K562 (cell line): ENCODE data around the gene ATXN7. TPM values are rescaled to one million over a fixed set of nuclear protein-coding genes. Genes with fewer than 3 reads are reported as not detected.

ENCODE experiments used
- ATAC-seq: fragments of 200-7000 bp; cut with Tn5 transposase; 3 replicates; pipeline ENCODE4 v1.9.1; 2020; ENCODE audit warnings: moderate library complexity
- BruUV-seq: library from RNA; stranded (reverse); fragments of 400-500 nt; replicated peaks from 2 replicates; lab custom pipeline; 2021; lab: Mats Ljungman, UMichigan
- CTCF ChIA-PET: fragments of 300-600 bp; formaldehyde crosslinking; extraction: SDS; loops from one replicate; lab custom pipeline; 2021; ENCODE audit warnings: low intra/inter-chr PET ratio; lab: Yijun Ruan, JAX
- POLR2A ChIA-PET: fragments of 300-600, 350-650 bp; sonication (Branson Sonifier 250); formaldehyde crosslinking; extraction: SDS; loops from one replicate; lab custom pipeline; 2021; ENCODE audit warnings: antibody characterized with exemption, inconsistent platforms; lab: Yijun Ruan, JAX
- DNase-seq, 4 experiments: peaks; one replicate each; pipeline versions ENCODE4 v3.0.0 to v3.0.0-alpha.2; 2011 to 2018; ENCODE audit warnings: low spot score in 3 of 4, mixed read lengths in 3 of 4; ENCODE audit errors: extremely low read depth in 1 of 4
- FAIRE-seq: peaks from 2 replicates; lab custom pipeline; 2011; peaks lifted over from hg19 to GRCh38; lab: Jason Lieb, UNC
- H2AFZ ChIP-seq: 2 replicates; pipeline ENCODE4 v1.6.0; 2011; ENCODE audit warnings: low read depth, low read length, control low read depth, inconsistent platforms
- H3K27ac ChIP-seq: fragments of 200-600 bp; 3 replicates; pipeline ENCODE4 v1.8.0; 2011; ENCODE audit warnings: low read depth, mild to moderate bottlenecking, control low read depth, inconsistent platforms, low read length, moderate library complexity, mixed read lengths; ENCODE audit errors: extremely low read depth
- H3K27me3 ChIP-seq, 2 experiments: fragments of 300-600 bp in 1 of 2; 2 replicates in 1 of 2; 3 replicates in 1 of 2; pipeline versions ENCODE4 v1.6.0 to v1.8.0; 2011; ENCODE audit warnings: inconsistent platforms in 2 of 2, low read length in 2 of 2, mild to moderate bottlenecking in 1 of 2, mixed read lengths in 1 of 2, moderate library complexity in 1 of 2; ENCODE audit not compliant: control insufficient read depth in 2 of 2, insufficient read depth in 2 of 2
- H3K36me3 ChIP-seq: fragments of 300-600 bp; 3 replicates; pipeline ENCODE4 v1.8.0; 2011; ENCODE audit warnings: mild to moderate bottlenecking, low read length, inconsistent platforms; ENCODE audit not compliant: control insufficient read depth, insufficient read depth
- H3K4me1 ChIP-seq, 2 experiments: fragments of 200-600 bp in 1 of 2; replicated peaks in 1 of 2; 2 replicates in 1 of 2; 3 replicates in 1 of 2; pipeline versions ENCODE4 v1.5.1 to v1.8.0; 2011; ENCODE audit warnings: inconsistent platforms in 2 of 2, low read length in 2 of 2, mild to moderate bottlenecking in 1 of 2, mixed read lengths in 1 of 2, moderate library complexity in 1 of 2; ENCODE audit not compliant: control insufficient read depth in 2 of 2, insufficient read depth in 2 of 2
- H3K4me2 ChIP-seq: 2 replicates; pipeline ENCODE4 v1.6.1; 2011; ENCODE audit warnings: low read length, control low read depth, inconsistent platforms, mixed read lengths; ENCODE audit not compliant: insufficient read depth
- H3K4me3 ChIP-seq: fragments of 200-600 bp; sonication (generic), shearing (Covaris generic); 2 replicates; pipeline ENCODE4 v1.5.1; 2016; ENCODE audit warnings: control low read depth, inconsistent platforms
- H3K79me2 ChIP-seq: fragments of 200-600 bp; 3 replicates; pipeline ENCODE4 v1.8.0; 2011; ENCODE audit warnings: low read length, inconsistent platforms; ENCODE audit not compliant: control insufficient read depth, insufficient read depth
- H3K9ac ChIP-seq, 2 experiments: 2 replicates each; pipeline versions ENCODE4 v1.6.0 to v1.6.1; 2011; ENCODE audit warnings: low read depth in 2 of 2, low read length in 2 of 2, control low read depth in 1 of 2, inconsistent platforms in 1 of 2, mild to moderate bottlenecking in 1 of 2, mixed read lengths in 1 of 2; ENCODE audit not compliant: insufficient read depth in 1 of 2
- H3K9me1 ChIP-seq: one replicate; pipeline ENCODE4 v1.6.0; 2011; ENCODE audit warnings: inconsistent platforms, mild to moderate bottlenecking, low read length, moderate library complexity; ENCODE audit not compliant: control insufficient read depth, insufficient read depth
- H3K9me3 ChIP-seq: replicated peaks from 2 replicates; pipeline ENCODE4 v1.5.1; 2011; ENCODE audit warnings: low read depth, low read length, inconsistent platforms; ENCODE audit not compliant: control insufficient read depth, insufficient read depth
- H4K20me1 ChIP-seq: replicated peaks from 2 replicates; pipeline ENCODE4 v1.6.1; 2011; ENCODE audit warnings: low read length, inconsistent platforms, mixed read lengths; ENCODE audit not compliant: control insufficient read depth, insufficient read depth
- WGBS: fragments of 100-300 bp; shearing (Covaris generic); methylation state at CpG from one replicate; pipeline ENCODE4 v1.1.6; 2016; ENCODE audit warnings: low coverage, mixed read lengths; ENCODE audit not compliant: insufficient coverage; ENCODE audit errors: missing lambda C conversion rate; 5-methylcytosine and 5-hydroxymethylcytosine counted together
- in situ Hi-C: fragments of 300-500 bp; cut with MboI; formaldehyde crosslinking; loops from 4 replicates; pipeline ENCODE4 v1.15.0; 2018; ENCODE audit warnings: inconsistent platforms, mixed read lengths
- intact Hi-C: fragments of 100-400 bp; cut with micrococcal nuclease; formaldehyde crosslinking; loops from 2 replicates; pipeline ENCODE4 v1.14.2; 2022
- polyA plus RNA-seq, 8 experiments: library from polyadenylated mRNA; depleted of rRNA in 4 of 8; stranded (reverse) in 5 of 8; unstranded in 3 of 8; fragments of >200 nt; fragmentation: Nextera tagmentation in 2 of 8; fragmentation: Illumina TruSeq in 1 of 8; extraction: Ambion mirVana in 2 of 8; extraction: Trizol in 1 of 8; gene quantifications; 2 replicates each; pipeline versions ENCODE4 v1.2.1 to v1.2.3, GENCODE V29; 2011 to 2014; ENCODE audit warnings: inconsistent platforms in 1 of 8, missing spikeins in 1 of 8
- total RNA-seq, 7 experiments: library from RNA; depleted of rRNA in 6 of 7; stranded (reverse); fragments of >200 nt in 6 of 7; fragmentation: Illumina TruSeq in 2 of 7; extraction: Trizol in 2 of 7; gene quantifications; 2 replicates each; pipeline versions ENCODE4 v1.2.1 to v1.2.3, GENCODE V29; 2011 to 2021; ENCODE audit warnings: low replicate concordance in 1 of 7
- TF ChIP-seq, protein P1 (sequence below), 3 experiments: fragments of 200-800 bp in 1 of 3; sonication (Bioruptor generic) in 1 of 3; sonication (generic) in 1 of 3; formaldehyde crosslinking in 1 of 3; IDR thresholded peaks; 2 replicates each; pipeline versions ENCODE4 v1.6.1 to v1.8.0; 2016 to 2022; ENCODE audit warnings: mild to moderate bottlenecking in 2 of 3, missing compliant biosample characterization in 2 of 3, missing genetic modification characterization in 2 of 3, missing genetic modification reagents in 1 of 3
- TF ChIP-seq, protein P2 (sequence below), 3 experiments: fragments of 200-800 bp in 1 of 3; fragments of 250-450 bp in 1 of 3; fragments of 450-650 bp in 1 of 3; sonication (Bioruptor Pico) in 1 of 3; sonication (Bioruptor generic) in 1 of 3; formaldehyde crosslinking in 1 of 3; IDR thresholded peaks; 2 replicates each; pipeline versions ENCODE4 v1.6.1 to v1.8.0; 2016 to 2022; ENCODE audit warnings: mild to moderate bottlenecking in 2 of 3, missing genetic modification characterization in 2 of 3, missing compliant biosample characterization in 1 of 3, moderate library complexity in 1 of 3

The ATXN7 gene
- total and polyA plus RNA-seq, 9 of the 15 experiments (the other 6 are each of a cell fraction or from before 2014, with no cell fraction given) = 0.41 to 9.2 (median 6.7) TPM

- Histone ChIP-seq H4K20me1 (peaks cover 7% of the 10 kb centered on the region; the same call in 1 of the 2 replicates), H3K4me3 (no peak overlapping the region), H3K9ac (no peak overlapping the region), H3K79me2 (peaks cover 63% of the 10 kb centered on the region), H3K4me1 (peaks cover 0 to 17% of the 10 kb centered on the region in 2 experiments; a peak in 4 of 5 replicates), H2AFZ (no peak overlapping the region), H3K27me3 (no peaks in the 10 kb centered on the region)
- no peak for DNase-seq
- POLR2A ChIA-PET = interaction anchor here (2.1 kb wide), 1 partner anchor 11 kb away, joined by 10 read pairs; no protein-coding TSS in a partner anchor
- no TSS peak for BruUV-seq
- in situ Hi-C loops (no loop called here), intact Hi-C loops (loop anchor here (5.0 to 10.0 kb wide), 2 partner anchors 157 to 174 kb away; partner anchors contain the start of genes ATXN7 and THOC7)
- TF ChIP-seq, protein P1, sequence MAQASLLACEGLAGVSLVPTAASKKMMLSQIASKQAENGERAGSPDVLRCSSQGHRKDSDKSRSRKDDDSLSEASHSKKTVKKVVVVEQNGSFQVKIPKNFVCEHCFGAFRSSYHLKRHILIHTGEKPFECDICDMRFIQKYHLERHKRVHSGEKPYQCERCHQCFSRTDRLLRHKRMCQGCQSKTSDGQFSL (CRISPR knock-in tag; IDR thresholded peaks at IDR 0.05) = no peak
- TF ChIP-seq, protein P1 (tag; IDR thresholded peaks at IDR 0.05) = no peak
- TF ChIP-seq, protein P2, sequence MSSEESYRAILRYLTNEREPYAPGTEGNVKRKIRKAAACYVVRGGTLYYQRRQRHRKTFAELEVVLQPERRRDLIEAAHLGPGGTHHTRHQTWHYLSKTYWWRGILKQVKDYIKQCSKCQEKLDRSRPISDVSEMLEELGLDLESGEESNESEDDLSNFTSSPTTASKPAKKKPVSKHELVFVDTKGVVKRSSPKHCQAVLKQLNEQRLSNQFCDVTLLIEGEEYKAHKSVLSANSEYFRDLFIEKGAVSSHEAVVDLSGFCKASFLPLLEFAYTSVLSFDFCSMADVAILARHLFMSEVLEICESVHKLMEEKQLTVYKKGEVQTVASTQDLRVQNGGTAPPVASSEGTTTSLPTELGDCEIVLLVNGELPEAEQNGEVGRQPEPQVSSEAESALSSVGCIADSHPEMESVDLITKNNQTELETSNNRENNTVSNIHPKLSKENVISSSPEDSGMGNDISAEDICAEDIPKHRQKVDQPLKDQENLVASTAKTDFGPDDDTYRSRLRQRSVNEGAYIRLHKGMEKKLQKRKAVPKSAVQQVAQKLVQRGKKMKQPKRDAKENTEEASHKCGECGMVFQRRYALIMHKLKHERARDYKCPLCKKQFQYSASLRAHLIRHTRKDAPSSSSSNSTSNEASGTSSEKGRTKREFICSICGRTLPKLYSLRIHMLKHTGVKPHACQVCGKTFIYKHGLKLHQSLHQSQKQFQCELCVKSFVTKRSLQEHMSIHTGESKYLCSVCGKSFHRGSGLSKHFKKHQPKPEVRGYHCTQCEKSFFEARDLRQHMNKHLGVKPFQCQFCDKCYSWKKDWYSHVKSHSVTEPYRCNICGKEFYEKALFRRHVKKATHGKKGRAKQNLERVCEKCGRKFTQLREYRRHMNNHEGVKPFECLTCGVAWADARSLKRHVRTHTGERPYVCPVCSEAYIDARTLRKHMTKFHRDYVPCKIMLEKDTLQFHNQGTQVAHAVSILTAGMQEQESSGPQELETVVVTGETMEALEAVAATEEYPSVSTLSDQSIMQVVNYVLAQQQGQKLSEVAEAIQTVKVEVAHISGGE (CRISPR knock-in tag; IDR thresholded peaks at IDR 0.05) = peak in 1 of 3 experiments; percentile 56; a peak in 1 of 6 replicates
- TF ChIP-seq, all 486 proteins: peak for 1
- no peaks in the 10 kb centered on the region for H3K9me3 ChIP-seq
- peaks cover 74% of the 10 kb centered on the region for H3K36me3 ChIP-seq
- CTCF ChIA-PET = no interaction called here
- no peak for ATAC-seq
- WGBS = 92% methylated on average over 3 of the region's 3 CpGs
- H3K9me1 ChIP-seq = no peaks in the 10 kb centered on the region
- H3K27ac ChIP-seq = no peak overlapping the region
- H3K4me2 ChIP-seq = no peak overlapping the region
- FAIRE-seq = no peak
These were observed 155.6 kb downstream of the ATXN7 start for GRCh38 chr3:64019271-64019670.
